NCI-H510A treated with DMSO at 0.1 percent for 48 hours (cell line): Measurements from ENCODE around the gene TINCR.

Experiments
- DNase-seq: peaks from one replicate; lab custom pipeline; 2025; lab: John Stamatoyannopoulos, UW

TINCR gene

DNA sequence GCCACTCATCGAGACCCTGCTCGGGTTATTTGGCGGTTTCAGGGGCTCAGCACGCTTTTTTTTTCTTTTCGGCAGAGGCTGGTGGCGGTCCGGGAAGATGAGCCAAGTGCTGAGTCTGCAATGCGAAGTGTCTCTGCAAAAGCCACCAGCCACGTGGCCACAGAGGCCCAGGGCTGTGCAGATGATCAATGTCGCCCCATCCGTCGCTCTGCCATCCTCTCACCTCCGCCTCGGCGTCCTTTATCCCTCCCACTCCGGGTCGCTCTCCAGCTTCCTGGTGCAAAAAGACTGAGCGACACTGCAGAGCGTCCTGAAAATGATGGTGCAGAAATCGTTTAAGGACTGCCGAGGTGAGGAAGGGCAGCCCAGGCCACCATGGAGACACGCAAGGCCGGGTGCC, 55.0 kb downstream of the TINCR start:
- no peak for DNase-seq
